Calu3 (cell line): ENCODE data around the gene C19orf85. TPM values are rescaled to one million over a fixed set of nuclear protein-coding genes. Genes with fewer than 3 reads are reported as not detected.
"Not testable (repeated sequence)": the region's sequence is repeated elsewhere in the genome, so short reads cannot be mapped to it uniquely, and the experiment has no call there.

Source experiments
- BruUV-seq: library from RNA; stranded (reverse); fragments of 400-500 nt; replicated peaks from 2 replicates; lab custom pipeline; 2021; lab: Mats Ljungman, UMichigan
- CTCF ChIA-PET: fragments of 300-600 bp; sonication (Branson Sonifier 250); formaldehyde crosslinking; loops from one replicate; lab custom pipeline; 2022; ENCODE audit warnings: antibody characterized with exemption; lab: Charles Lee
- DNase-seq: peaks from one replicate; pipeline ENCODE4 v3.0.0; 2022
- H3K27ac Mint-ChIP-seq: one replicate; pipeline ENCODE4 v1.8.0; 2022; ENCODE audit warnings: mixed read lengths; ENCODE audit not compliant: unreplicated experiment
- H3K27me3 Mint-ChIP-seq: one replicate; pipeline ENCODE4 v1.8.0; 2022; ENCODE audit warnings: mixed read lengths; ENCODE audit not compliant: unreplicated experiment
- H3K36me3 Mint-ChIP-seq: one replicate; pipeline ENCODE4 v1.8.0; 2022; ENCODE audit warnings: mild to moderate bottlenecking, moderate library complexity, mixed read lengths; ENCODE audit not compliant: insufficient read depth, unreplicated experiment
- H3K4me1 Mint-ChIP-seq: one replicate; pipeline ENCODE4 v1.8.0; 2022; ENCODE audit warnings: mild to moderate bottlenecking, low read depth, mixed read lengths; ENCODE audit not compliant: unreplicated experiment
- H3K4me3 Mint-ChIP-seq: one replicate; pipeline ENCODE4 v1.8.0; 2022; ENCODE audit warnings: mild to moderate bottlenecking, low read depth, moderate library complexity, mixed read lengths; ENCODE audit not compliant: unreplicated experiment
- H3K9me3 Mint-ChIP-seq: one replicate; pipeline ENCODE4 v1.8.0; 2022; ENCODE audit warnings: low read depth, mixed read lengths; ENCODE audit not compliant: unreplicated experiment
- intact Hi-C: fragments of 100-400 bp; cut with micrococcal nuclease; formaldehyde crosslinking; loops from one replicate; pipeline ENCODE4 v1.10.0; 2022; ENCODE audit not compliant: unreplicated experiment
- total RNA-seq: library from RNA; stranded (reverse); gene quantifications from 2 replicates; pipeline ENCODE4 v1.2.3, GENCODE V29; 2022
- TF ChIP-seq, protein P1 (sequence below): fragments of 200-600 bp; IDR thresholded peaks from one replicate; pipeline ENCODE4 v1.8.0; 2022; ENCODE audit warnings: antibody characterized with exemption; ENCODE audit not compliant: unreplicated experiment

C19orf85 gene
- total RNA-seq, 1 experiment from 2014 or later: not detected

DNA sequence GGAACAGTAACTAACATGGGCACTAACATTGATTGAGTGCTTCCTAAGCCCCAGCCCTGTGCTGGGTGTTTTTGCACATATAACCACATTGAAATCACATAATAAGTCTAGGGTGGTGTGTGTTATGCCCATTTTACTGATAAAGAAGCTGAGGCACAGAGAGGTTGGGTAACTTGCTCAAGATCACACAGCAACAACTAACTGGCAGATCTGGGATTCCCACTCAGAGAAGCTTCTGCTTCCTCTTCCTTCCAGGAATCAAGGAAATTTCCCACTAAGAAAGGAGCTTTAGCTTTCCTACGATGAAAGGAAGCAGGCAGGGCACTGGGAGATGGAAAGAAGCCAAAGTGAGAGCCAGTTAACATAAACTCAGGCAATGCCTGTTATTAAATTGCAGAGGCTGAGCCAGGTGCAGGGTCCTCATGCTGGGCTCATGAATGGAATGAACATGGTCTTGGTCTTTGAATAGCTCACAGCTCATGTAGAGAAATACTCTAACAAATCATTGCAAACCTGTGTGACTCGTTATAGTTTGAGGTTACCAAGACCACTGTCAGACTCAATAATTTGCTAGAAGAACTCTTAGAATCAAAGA, 33.8 kb upstream of the C19orf85 start:
- no peak for DNase-seq
- CTCF ChIA-PET: no interaction called here
- intact Hi-C loops: no loop called here
- Mint-ChIP-seq H3K4me1 (no peaks in the 10 kb centered on the region), H3K9me3 (no peaks in the 10 kb centered on the region), H3K36me3 (peaks cover 6% of the 10 kb centered on the region), H3K4me3 (no peak overlapping the region), H3K27me3 (peaks cover 89% of the 10 kb centered on the region), H3K27ac (no peak overlapping the region)
- no TSS peak for BruUV-seq
- TF ChIP-seq, protein P1, sequence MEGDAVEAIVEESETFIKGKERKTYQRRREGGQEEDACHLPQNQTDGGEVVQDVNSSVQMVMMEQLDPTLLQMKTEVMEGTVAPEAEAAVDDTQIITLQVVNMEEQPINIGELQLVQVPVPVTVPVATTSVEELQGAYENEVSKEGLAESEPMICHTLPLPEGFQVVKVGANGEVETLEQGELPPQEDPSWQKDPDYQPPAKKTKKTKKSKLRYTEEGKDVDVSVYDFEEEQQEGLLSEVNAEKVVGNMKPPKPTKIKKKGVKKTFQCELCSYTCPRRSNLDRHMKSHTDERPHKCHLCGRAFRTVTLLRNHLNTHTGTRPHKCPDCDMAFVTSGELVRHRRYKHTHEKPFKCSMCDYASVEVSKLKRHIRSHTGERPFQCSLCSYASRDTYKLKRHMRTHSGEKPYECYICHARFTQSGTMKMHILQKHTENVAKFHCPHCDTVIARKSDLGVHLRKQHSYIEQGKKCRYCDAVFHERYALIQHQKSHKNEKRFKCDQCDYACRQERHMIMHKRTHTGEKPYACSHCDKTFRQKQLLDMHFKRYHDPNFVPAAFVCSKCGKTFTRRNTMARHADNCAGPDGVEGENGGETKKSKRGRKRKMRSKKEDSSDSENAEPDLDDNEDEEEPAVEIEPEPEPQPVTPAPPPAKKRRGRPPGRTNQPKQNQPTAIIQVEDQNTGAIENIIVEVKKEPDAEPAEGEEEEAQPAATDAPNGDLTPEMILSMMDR: no peak

DNA sequence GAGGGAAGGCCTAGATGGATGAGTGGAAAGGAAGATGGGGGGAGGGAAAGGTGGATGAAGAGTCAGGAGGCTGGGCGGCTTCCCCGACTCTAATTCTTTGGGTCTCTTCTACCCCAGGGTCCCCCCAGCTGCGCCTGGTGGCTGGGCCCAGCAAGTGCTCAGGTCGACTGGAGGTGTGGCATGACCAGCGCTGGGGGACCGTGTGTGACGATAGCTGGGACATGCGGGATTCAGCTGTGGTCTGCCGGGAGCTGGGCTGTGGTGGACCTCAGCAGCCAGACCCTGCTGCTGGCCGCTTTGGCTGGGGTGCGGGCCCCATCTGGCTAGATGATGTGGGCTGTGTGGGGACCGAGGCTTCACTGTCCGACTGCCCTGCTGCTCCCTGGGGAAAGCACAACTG, 33.2 kb upstream of the C19orf85 start:
- intact Hi-C loops: no loop called here
- DNase-seq: no peak
- CTCF ChIA-PET: no interaction called here
- Mint-ChIP-seq H3K9me3 (no peaks in the 10 kb centered on the region), H3K27ac (no peak overlapping the region), H3K4me3 (no peak overlapping the region), H3K36me3 (peaks cover 5% of the 10 kb centered on the region), H3K4me1 (no peaks in the 10 kb centered on the region), H3K27me3 (peaks cover 89% of the 10 kb centered on the region)
- BruUV-seq: no TSS peak
- TF ChIP-seq, protein P1: no peak

DNA sequence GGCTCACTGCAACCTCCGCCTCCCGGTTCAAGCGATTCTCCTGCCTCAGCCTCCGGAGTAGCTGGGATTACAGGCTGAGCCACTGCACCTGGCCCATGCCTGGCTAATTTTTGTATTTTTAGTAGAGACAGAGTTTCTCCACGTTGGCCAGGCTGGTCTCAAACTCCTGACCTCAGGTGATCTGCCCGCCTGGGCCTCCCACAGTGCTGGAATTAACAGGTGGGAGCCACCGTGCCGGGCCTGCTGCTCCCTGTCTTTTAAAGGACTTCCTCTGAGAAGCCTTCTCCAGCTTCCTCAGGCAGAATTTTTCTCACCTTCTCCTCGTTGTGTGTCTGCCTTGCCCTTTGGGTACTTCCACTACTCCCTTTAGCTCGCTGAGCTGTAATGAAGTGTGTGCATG, 32.3 kb upstream of the C19orf85 start:
- H3K4me1 Mint-ChIP-seq, BruUV-seq, H3K27ac Mint-ChIP-seq, DNase-seq, H3K9me3 Mint-ChIP-seq, H3K36me3 Mint-ChIP-seq, H3K4me3 Mint-ChIP-seq, intact Hi-C loops: not testable (repeated sequence)
- H3K27me3 Mint-ChIP-seq: peaks cover 89% of the 10 kb centered on the region
- CTCF ChIA-PET: interaction anchor here (1.2 kb wide), 1 partner anchor 110 kb away, joined by 3 read pairs; no protein-coding TSS in a partner anchor

DNA sequence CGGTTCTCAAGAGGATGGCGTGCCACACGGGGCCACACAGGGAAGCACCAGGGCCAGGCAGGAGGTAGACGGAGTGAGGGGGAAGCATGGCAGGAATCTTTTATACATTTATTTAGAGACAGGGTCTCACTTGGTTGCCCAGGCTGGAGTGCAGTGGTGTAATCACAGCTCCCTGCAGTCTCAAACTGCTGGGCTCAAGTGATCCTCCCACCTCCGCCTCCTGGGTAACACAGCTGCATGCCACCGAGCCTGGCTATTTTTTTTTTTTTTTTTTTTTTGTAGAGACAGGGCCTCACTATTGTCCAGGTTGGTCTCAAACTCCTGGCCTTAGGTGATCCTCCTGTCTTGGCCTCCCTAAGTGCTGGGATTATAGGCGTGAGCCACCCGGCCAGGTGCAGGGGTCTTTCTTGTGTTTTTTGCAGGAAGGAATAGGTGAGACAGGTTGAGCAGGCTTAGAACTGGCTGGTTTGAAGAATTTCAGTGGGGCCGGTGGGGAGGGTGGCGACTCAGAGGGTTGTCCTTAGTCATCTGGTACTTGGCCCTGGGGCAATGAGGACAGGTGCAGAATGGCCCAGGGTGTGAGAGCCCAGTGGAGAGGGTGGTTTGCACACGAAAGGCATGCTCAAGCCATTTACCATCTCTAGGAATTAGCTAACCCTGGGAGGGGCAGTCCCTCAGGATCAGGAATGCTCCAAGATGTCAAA, 31.2 kb upstream of the C19orf85 start:
- Mint-ChIP-seq H3K27me3 (peaks cover 91% of the 10 kb centered on the region), H3K36me3 (peaks cover 5% of the 10 kb centered on the region), H3K27ac (no peak overlapping the region), H3K4me1 (no peaks in the 10 kb centered on the region), H3K9me3 (no peaks in the 10 kb centered on the region), H3K4me3 (no peak overlapping the region)
- no TSS peak for BruUV-seq
- intact Hi-C loops: no loop called here
- CTCF ChIA-PET: interaction anchor here (0.5 to 1.2 kb wide), 3 partner anchors 8 to 138 kb away, joined by 3 to 4 read pairs (median 4); no protein-coding TSS in a partner anchor
- DNase-seq: no peak
- TF ChIP-seq, protein P1: no peak
